IMR-90 (cell line): ENCODE measurements around the gene ARSA. TPM values are rescaled to one million over a fixed set of nuclear protein-coding genes. Genes with fewer than 3 reads are reported as not detected.

Experiments used
- CEBPB ChIP-seq: IDR thresholded peaks from 2 replicates; pipeline ENCODE4 v1.6.1; 2012; ENCODE audit warnings: low read depth, low read length, improper control_type of control experiment
- CHD1 ChIP-seq: IDR thresholded peaks from 2 replicates; pipeline ENCODE4 v1.6.1; 2012; ENCODE audit warnings: low read depth, low read length, improper control_type of control experiment
- POLR2A ChIP-seq: IDR thresholded peaks from 2 replicates; pipeline ENCODE4 v1.6.1; 2012; ENCODE audit warnings: mild to moderate bottlenecking, low read depth, low read length
- RFX5 ChIP-seq: IDR thresholded peaks from 2 replicates; pipeline ENCODE4 v1.8.0; 2012; ENCODE audit warnings: low read depth, mild to moderate bottlenecking, low read length, moderate library complexity
- SMC3 ChIP-seq: fragments of 150-350 bp; IDR thresholded peaks from 2 replicates; pipeline ENCODE4 v1.6.1; 2016; ENCODE audit warnings: low read depth, mild to moderate bottlenecking, antibody characterized with exemption, low read length, moderate library complexity
- polyA plus RNA-seq, 3 experiments: library from polyadenylated mRNA; depleted of rRNA; stranded (reverse); fragments of >200 nt; gene quantifications; 2 replicates each; pipeline ENCODE4 v1.2.3, GENCODE V29; 2012; ENCODE audit warnings: low replicate concordance in 1 of 3
- total RNA-seq: library from RNA; depleted of rRNA; stranded (reverse); fragments of >200 nt; gene quantifications from 2 replicates; pipeline ENCODE4 v1.2.3, GENCODE V29; 2012
- TF ChIP-seq, protein P1 (sequence below): conservative IDR thresholded peaks from 2 replicates; pipeline ENCODE4 v1.5.1; 2012; ENCODE audit warnings: mild to moderate bottlenecking, low read depth, low read length, improper control_type of control experiment

ARSA gene
- total and polyA plus RNA-seq, 2 of the 4 experiments (the other 2 are of a cell fraction), result 3.4 to 24.2 TPM

DNA sequence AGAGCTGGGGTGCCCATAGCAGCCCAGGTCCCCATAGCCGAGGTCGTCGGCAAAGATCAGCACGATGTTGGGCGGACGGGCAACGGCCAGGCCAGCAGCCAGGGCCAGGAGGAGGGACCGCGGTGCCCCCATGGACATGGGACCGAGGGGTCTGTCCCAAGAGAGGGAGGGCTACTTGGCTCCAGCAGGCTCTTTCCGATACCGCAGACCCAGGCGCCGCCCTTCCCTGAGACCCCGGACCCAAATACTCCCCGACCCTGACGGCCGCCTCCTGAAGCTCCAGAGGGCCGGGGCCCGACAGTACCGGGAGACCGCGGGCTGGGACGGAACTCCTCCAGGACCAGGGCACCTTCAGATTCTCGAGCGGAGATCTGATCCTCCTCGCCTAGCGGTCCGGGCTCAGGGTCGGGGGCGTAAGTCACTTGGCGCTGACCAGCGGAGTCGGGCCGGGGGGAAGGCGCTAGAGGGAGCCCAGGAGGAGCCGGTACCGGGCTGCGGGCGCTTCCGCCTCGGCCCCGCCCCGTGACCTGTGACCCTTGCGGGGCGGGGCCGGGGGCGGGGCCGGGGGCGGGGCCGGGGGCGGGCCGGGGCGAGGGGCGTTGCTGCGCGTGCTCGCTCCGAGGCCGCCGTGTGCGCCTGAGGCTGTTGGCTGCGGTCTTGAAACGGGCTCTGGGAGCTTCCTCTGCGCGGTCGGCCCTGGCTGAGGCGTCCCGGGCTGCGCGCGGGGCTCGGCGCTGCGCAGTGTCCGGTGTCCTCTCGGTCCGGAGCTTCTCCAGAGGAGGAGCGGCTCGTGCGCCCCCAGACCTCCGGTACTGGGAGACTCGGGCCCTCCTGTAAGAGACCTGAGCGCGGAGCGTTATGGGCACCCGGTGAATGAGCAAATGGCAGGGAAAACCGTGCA lies at the start of gene ARSA (continued):
- TF ChIP-seq, protein P1, sequence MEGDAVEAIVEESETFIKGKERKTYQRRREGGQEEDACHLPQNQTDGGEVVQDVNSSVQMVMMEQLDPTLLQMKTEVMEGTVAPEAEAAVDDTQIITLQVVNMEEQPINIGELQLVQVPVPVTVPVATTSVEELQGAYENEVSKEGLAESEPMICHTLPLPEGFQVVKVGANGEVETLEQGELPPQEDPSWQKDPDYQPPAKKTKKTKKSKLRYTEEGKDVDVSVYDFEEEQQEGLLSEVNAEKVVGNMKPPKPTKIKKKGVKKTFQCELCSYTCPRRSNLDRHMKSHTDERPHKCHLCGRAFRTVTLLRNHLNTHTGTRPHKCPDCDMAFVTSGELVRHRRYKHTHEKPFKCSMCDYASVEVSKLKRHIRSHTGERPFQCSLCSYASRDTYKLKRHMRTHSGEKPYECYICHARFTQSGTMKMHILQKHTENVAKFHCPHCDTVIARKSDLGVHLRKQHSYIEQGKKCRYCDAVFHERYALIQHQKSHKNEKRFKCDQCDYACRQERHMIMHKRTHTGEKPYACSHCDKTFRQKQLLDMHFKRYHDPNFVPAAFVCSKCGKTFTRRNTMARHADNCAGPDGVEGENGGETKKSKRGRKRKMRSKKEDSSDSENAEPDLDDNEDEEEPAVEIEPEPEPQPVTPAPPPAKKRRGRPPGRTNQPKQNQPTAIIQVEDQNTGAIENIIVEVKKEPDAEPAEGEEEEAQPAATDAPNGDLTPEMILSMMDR, result peak; percentile 43
- TF ChIP-seq CEBPB (no peak), POLR2A (no peak), SMC3 (peak; percentile 30; the same call in 1 of the 2 replicates), RFX5 (no peak), CHD1 (no peak)
